ENCODE results near the gene HAPLN2. TPM values are rescaled to one million over a fixed set of nuclear protein-coding genes. Genes with fewer than 3 reads are reported as not detected.
A peak's percentile ranks its signal among the peaks of the same experiment; 100 is the strongest.

Gene HAPLN2
- total RNA-seq, 1 experiment from 2014 or later: 0.21 TPM

DNA sequence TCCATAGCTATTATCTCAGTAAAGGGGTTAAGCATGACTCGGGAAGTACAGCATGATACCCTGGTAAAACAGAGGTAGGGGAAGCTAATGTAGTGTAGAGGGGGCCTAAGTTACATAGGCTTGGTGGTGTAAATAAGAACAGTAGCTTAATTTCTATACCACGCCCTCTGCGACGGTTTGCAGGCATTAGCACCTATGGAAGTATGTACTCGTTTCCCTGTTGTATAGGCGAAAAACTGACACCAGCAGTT lies 28.1 kb upstream of the HAPLN2 start:
- H3K27ac ChIP-seq (ENCODE audit: low read length): peak overlapping the region; percentile 99
- no peaks in the 10 kb centered on the region for H3K9me3 ChIP-seq (ENCODE audit: control insufficient read depth, insufficient read depth, low read depth, low read length)
- POLR2A ChIA-PET: interaction anchor here (0.7 to 1.0 kb wide), 2 partner anchors 9 to 86 kb away, joined by 4 read pairs; no protein-coding TSS in a partner anchor
- H3K4me3 ChIP-seq (ENCODE audit: low read depth in 2 of 2, low read length in 2 of 2): peak overlapping the region; percentile 71 to 84
- peaks cover 32% of the 10 kb centered on the region for H3K4me1 ChIP-seq (ENCODE audit: control insufficient read depth, insufficient read depth, low read length)
- no TSS peak for BruUV-seq (replicated peaks)
- intact Hi-C loops (cut with micrococcal nuclease; ENCODE audit: unreplicated experiment) (no loop called here), in situ Hi-C loops (cut with HindIII; ENCODE audit: low pct_unique_long_range_greater_than_20kb, low sequenced_read_pairs) (no loop called here)
- DNase-seq (ENCODE audit: low read depth, low spot score) (no peak), ATAC-seq (peak; percentile 40; the same call in 1 of the 2 replicates)
- H3K27me3 ChIP-seq (ENCODE audit: control insufficient read depth, insufficient read depth, low read length): no peaks in the 10 kb centered on the region
- CTCF ChIA-PET: no interaction called here
- TF ChIP-seq CTCF (IDR thresholded peaks at IDR 0.05): no peak
- TF ChIP-seq, protein P1, sequence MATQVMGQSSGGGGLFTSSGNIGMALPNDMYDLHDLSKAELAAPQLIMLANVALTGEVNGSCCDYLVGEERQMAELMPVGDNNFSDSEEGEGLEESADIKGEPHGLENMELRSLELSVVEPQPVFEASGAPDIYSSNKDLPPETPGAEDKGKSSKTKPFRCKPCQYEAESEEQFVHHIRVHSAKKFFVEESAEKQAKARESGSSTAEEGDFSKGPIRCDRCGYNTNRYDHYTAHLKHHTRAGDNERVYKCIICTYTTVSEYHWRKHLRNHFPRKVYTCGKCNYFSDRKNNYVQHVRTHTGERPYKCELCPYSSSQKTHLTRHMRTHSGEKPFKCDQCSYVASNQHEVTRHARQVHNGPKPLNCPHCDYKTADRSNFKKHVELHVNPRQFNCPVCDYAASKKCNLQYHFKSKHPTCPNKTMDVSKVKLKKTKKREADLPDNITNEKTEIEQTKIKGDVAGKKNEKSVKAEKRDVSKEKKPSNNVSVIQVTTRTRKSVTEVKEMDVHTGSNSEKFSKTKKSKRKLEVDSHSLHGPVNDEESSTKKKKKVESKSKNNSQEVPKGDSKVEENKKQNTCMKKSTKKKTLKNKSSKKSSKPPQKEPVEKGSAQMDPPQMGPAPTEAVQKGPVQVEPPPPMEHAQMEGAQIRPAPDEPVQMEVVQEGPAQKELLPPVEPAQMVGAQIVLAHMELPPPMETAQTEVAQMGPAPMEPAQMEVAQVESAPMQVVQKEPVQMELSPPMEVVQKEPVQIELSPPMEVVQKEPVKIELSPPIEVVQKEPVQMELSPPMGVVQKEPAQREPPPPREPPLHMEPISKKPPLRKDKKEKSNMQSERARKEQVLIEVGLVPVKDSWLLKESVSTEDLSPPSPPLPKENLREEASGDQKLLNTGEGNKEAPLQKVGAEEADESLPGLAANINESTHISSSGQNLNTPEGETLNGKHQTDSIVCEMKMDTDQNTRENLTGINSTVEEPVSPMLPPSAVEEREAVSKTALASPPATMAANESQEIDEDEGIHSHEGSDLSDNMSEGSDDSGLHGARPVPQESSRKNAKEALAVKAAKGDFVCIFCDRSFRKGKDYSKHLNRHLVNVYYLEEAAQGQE (IDR thresholded peaks at IDR 0.05; ENCODE audit: insufficient read depth in 1 of 2, low read depth in 2 of 2, low read length in 1 of 2): no peak
- no peak for TF ChIP-seq TCF7L2 (IDR thresholded peaks at IDR 0.05; ENCODE audit: low read depth, low read length)
- TF ChIP-seq POLR2AphosphoS5 (IDR thresholded peaks at IDR 0.05; ENCODE audit: low read depth, low read length): no peak
- no peak for TF ChIP-seq SIN3A (IDR thresholded peaks at IDR 0.05; ENCODE audit: borderline replicate concordance, insufficient read depth, low read depth, low read length)
- H3K36me3 ChIP-seq (ENCODE audit: control insufficient read depth, insufficient read depth, low read length): peaks cover 9% of the 10 kb centered on the region

DNA sequence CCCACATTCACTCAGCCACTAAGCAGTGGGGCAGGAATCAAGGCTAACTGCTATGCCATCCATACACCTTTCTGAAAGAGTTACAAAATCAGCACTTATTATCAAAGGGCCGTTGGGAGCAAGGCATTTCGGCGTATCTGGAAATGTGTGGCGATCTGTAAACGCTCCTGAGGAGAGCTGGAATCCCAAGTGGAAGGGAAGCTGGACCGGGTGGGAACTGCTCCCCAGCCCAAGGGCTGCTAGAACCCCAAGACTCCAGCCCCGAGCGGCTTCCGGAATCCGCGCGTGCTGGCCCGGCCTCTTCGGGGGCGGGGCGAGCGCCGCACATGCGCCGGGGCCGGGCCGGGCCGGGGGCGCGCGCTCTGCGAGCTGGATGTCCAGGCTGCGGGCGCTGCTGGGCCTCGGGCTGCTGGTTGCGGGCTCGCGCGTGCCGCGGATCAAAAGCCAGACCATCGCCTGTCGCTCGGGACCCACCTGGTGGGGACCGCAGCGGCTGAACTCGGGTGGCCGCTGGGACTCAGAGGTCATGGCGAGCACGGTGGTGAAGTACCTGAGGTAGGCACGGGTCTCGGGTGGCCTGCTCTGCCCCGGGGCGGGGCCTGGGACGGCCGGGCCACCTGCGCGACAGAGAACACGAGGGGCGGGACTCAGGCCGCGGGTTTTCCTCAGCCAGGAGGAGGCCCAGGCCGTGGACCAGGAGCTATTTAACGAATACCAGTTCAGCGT lies 27.6 kb upstream of the HAPLN2 start, which contains the start of gene NAXE:
TSS of gene NAXE (plus strand) at position 345 of the 726 bp plus-strand sequence. CDS start at position 374, 29 bp downstream.
- Histone ChIP-seq H3K27me3 (ENCODE audit: control insufficient read depth, insufficient read depth, low read length) (no peaks in the 10 kb centered on the region), H3K4me1 (ENCODE audit: control insufficient read depth, insufficient read depth, low read length) (peaks cover 30% of the 10 kb centered on the region), H3K27ac (ENCODE audit: low read length) (peak within 1 kb of the TSS; percentile 99), H3K36me3 (ENCODE audit: control insufficient read depth, insufficient read depth, low read length) (peaks cover 9% of the 10 kb centered on the region), H3K4me3 (ENCODE audit: low read depth in 2 of 2, low read length in 2 of 2) (peak within 1 kb of the TSS; percentile 71 to 84), H3K9me3 (ENCODE audit: control insufficient read depth, insufficient read depth, low read depth, low read length) (no peaks in the 10 kb centered on the region)
- no TSS peak for BruUV-seq (replicated peaks)
- intact Hi-C loops (cut with micrococcal nuclease; ENCODE audit: unreplicated experiment) (no loop called here), in situ Hi-C loops (cut with HindIII; ENCODE audit: low pct_unique_long_range_greater_than_20kb, low sequenced_read_pairs) (no loop called here)
- ATAC-seq: peak; percentile 90
- CTCF ChIA-PET: no interaction called here
- no peak for DNase-seq (ENCODE audit: low read depth, low spot score)
- POLR2A ChIA-PET: interaction anchor here (0.7 to 1.0 kb wide), 2 partner anchors 8 to 85 kb away, joined by 4 read pairs; no protein-coding TSS in a partner anchor
- TF ChIP-seq CTCF (IDR thresholded peaks at IDR 0.05) (no peak), TCF7L2 (IDR thresholded peaks at IDR 0.05; ENCODE audit: low read depth, low read length) (0 out of 2 replicates have a peak, but pooled peaks have one; percentile 25), POLR2AphosphoS5 (IDR thresholded peaks at IDR 0.05; ENCODE audit: low read depth, low read length) (peak; percentile 90), SIN3A (IDR thresholded peaks at IDR 0.05; ENCODE audit: borderline replicate concordance, insufficient read depth, low read depth, low read length) (peak; percentile 89; the same call in 1 of the 2 replicates)
